HUES64 (cell line): ENCODE data around the gene INIP.
"Not testable (repeated sequence)": the region's sequence is repeated elsewhere in the genome, so short reads cannot be mapped to it uniquely, and the experiment has no call there.

Experiments used
- H3K27ac ChIP-seq: 2 replicates; pipeline ENCODE4 v1.7.0; 2013; ENCODE audit warnings: low read depth, low read length, inconsistent platforms
- H3K27me3 ChIP-seq: 2 replicates; pipeline ENCODE4 v1.6.1; 2013; ENCODE audit warnings: mild to moderate bottlenecking, low read length; ENCODE audit not compliant: insufficient read depth
- H3K36me3 ChIP-seq: 2 replicates; pipeline ENCODE4 v1.6.1; 2013; ENCODE audit warnings: mild to moderate bottlenecking, low read length; ENCODE audit not compliant: insufficient read depth
- H3K4me1 ChIP-seq: 2 replicates; pipeline ENCODE4 v1.6.1; 2013; ENCODE audit warnings: mild to moderate bottlenecking, low read length, moderate library complexity; ENCODE audit not compliant: insufficient read depth
- H3K4me3 ChIP-seq: 2 replicates; pipeline ENCODE4 v1.5.1; 2013; ENCODE audit warnings: mild to moderate bottlenecking, low read length, moderate library complexity
- H3K9ac ChIP-seq: 2 replicates; pipeline ENCODE4 v1.6.1; 2013; ENCODE audit warnings: mild to moderate bottlenecking, low read depth, low read length
- H3K9me3 ChIP-seq: 2 replicates; pipeline ENCODE4 v1.6.1; 2013; ENCODE audit warnings: low read depth, low read length; ENCODE audit not compliant: insufficient read depth
- WGBS: fragments of 150-250, 120-280 bp; methylation state at CpG from one replicate; pipeline ENCODE4 v1.1.7; 2013; ENCODE audit warnings: missing lambda C conversion rate; 5-methylcytosine and 5-hydroxymethylcytosine counted together

INIP gene

GRCh38 chr9:112734892-112735291, 17.0 kb upstream of the INIP start:
- H3K27ac ChIP-seq = no peak overlapping the region
- no peak overlapping the region for H3K9ac ChIP-seq
- H3K4me3 ChIP-seq = no peak overlapping the region
- no peaks in the 10 kb centered on the region for H3K27me3 ChIP-seq
- no peaks in the 10 kb centered on the region for H3K9me3 ChIP-seq
- 94% methylated on average over 2 of the region's 2 CpGs for WGBS
- H3K4me1 ChIP-seq = no peaks in the 10 kb centered on the region
- no peaks in the 10 kb centered on the region for H3K36me3 ChIP-seq

- Histone ChIP-seq H3K36me3 (no peaks in the 10 kb centered on the region), H3K27ac (no peak overlapping the region), H3K4me3 (no peak overlapping the region), H3K4me1 (no peaks in the 10 kb centered on the region), H3K9ac (no peak overlapping the region), H3K9me3 (no peaks in the 10 kb centered on the region), H3K27me3 (no peaks in the 10 kb centered on the region)
- WGBS = 96% methylated on average over 7 of the region's 7 CpGs
Measured at GRCh38 chr9:112731971-112732370, 14.1 kb upstream of the INIP start.

GRCh38 chr9:112728401-112728800, 10.5 kb upstream of the INIP start:
- no peak overlapping the region for H3K27ac ChIP-seq
- H3K9me3 ChIP-seq = no peaks in the 10 kb centered on the region
- no peak overlapping the region for H3K9ac ChIP-seq
- WGBS = 100% methylated on average over 2 of the region's 2 CpGs
- no peaks in the 10 kb centered on the region for H3K27me3 ChIP-seq
- H3K4me3 ChIP-seq = no peak overlapping the region
- no peaks in the 10 kb centered on the region for H3K36me3 ChIP-seq
- H3K4me1 ChIP-seq = no peaks in the 10 kb centered on the region

GRCh38 chr9:112726428-112726827, 8.5 kb upstream of the INIP start:
- Histone ChIP-seq H3K4me3 (no peak overlapping the region), H3K36me3 (no peaks in the 10 kb centered on the region), H3K27ac (no peak overlapping the region), H3K9ac (no peak overlapping the region), H3K27me3 (no peaks in the 10 kb centered on the region), H3K4me1 (no peaks in the 10 kb centered on the region), H3K9me3 (no peaks in the 10 kb centered on the region)
- 92% methylated on average over 4 of the region's 4 CpGs for WGBS

GRCh38 chr9:112725961-112726360, 8.0 kb upstream of the INIP start:
- Histone ChIP-seq H3K27me3 (no peaks in the 10 kb centered on the region), H3K4me1 (no peaks in the 10 kb centered on the region), H3K4me3 (no peak overlapping the region), H3K27ac (no peak overlapping the region), H3K9ac (no peak overlapping the region), H3K9me3 (no peaks in the 10 kb centered on the region), H3K36me3 (no peaks in the 10 kb centered on the region)
- WGBS = 91% methylated on average over 3 of the region's 3 CpGs

- H3K4me1 ChIP-seq, H3K9ac ChIP-seq, H3K36me3 ChIP-seq, H3K4me3 ChIP-seq, H3K27ac ChIP-seq, H3K9me3 ChIP-seq, H3K27me3 ChIP-seq: not testable (repeated sequence)
- 94% methylated on average over 3 of the region's 3 CpGs for WGBS
Measured at GRCh38 chr9:112722749-112723148, 4.8 kb upstream of the INIP start.

- Histone ChIP-seq H3K9me3 (no peaks in the 10 kb centered on the region), H3K27ac (no peak overlapping the region), H3K27me3 (no peaks in the 10 kb centered on the region), H3K9ac (no peak overlapping the region), H3K4me1 (no peaks in the 10 kb centered on the region), H3K36me3 (0 out of 2 replicates have a peak, but pooled peaks cover 2% of the 10 kb centered on the region), H3K4me3 (no peak overlapping the region)
- WGBS = 85% methylated on average over 4 of the region's 4 CpGs
Measured at GRCh38 chr9:112720113-112720780, 2.3 kb upstream of the INIP start.

- Histone ChIP-seq H3K27me3 (no peaks in the 10 kb centered on the region), H3K4me3 (no peak overlapping the region), H3K36me3 (peaks cover 7% of the 10 kb centered on the region), H3K4me1 (no peaks in the 10 kb centered on the region), H3K9me3 (no peaks in the 10 kb centered on the region), H3K9ac (no peak overlapping the region), H3K27ac (no peak overlapping the region)
- 85% methylated on average over 1 of the region's 2 CpGs for WGBS
Measured at GRCh38 chr9:112719696-112720095, 1.8 kb upstream of the INIP start.

GRCh38 chr9:112719241-112719691, 1.3 kb upstream of the INIP start:
- no peak overlapping the region for H3K4me3 ChIP-seq
- WGBS = 94% methylated on average over 1 of the region's 1 CpG
- no peak overlapping the region for H3K27ac ChIP-seq
- no peaks in the 10 kb centered on the region for H3K4me1 ChIP-seq
- no peaks in the 10 kb centered on the region for H3K27me3 ChIP-seq
- no peaks in the 10 kb centered on the region for H3K9me3 ChIP-seq
- peaks cover 9% of the 10 kb centered on the region for H3K36me3 ChIP-seq
- H3K9ac ChIP-seq = no peak overlapping the region

- H3K4me1 ChIP-seq = no peaks in the 10 kb centered on the region
- no peaks in the 10 kb centered on the region for H3K27me3 ChIP-seq
- 97% methylated on average over 3 of the region's 3 CpGs for WGBS
- no peak overlapping the region for H3K9ac ChIP-seq
- no peak overlapping the region for H3K4me3 ChIP-seq
- peaks cover 14% of the 10 kb centered on the region for H3K36me3 ChIP-seq
- H3K9me3 ChIP-seq = no peaks in the 10 kb centered on the region
- H3K27ac ChIP-seq = no peak overlapping the region
Measured at GRCh38 chr9:112712678-112713077, 5.2 kb downstream of the INIP start.

- peaks cover 14% of the 10 kb centered on the region for H3K36me3 ChIP-seq
- no peaks in the 10 kb centered on the region for H3K4me1 ChIP-seq
- H3K27me3 ChIP-seq = no peaks in the 10 kb centered on the region
- WGBS = 91% methylated on average over 5 of the region's 7 CpGs
- no peak overlapping the region for H3K9ac ChIP-seq
- no peaks in the 10 kb centered on the region for H3K9me3 ChIP-seq
- no peak overlapping the region for H3K27ac ChIP-seq
- H3K4me3 ChIP-seq = no peak overlapping the region
Measured at GRCh38 chr9:112711050-112711689, 6.7 kb downstream of the INIP start.
